DLD1 (cell line): ENCODE measurements around the gene MKS1.

Source experiments
- in situ Hi-C: cut with HindIII; loops from 2 replicates; pipeline ENCODE4 v1.10.0; 2017; ENCODE audit warnings: low sequenced_read_pairs

MKS1 gene

GRCh38 chr17:58172369-58173071, 46.5 kb downstream of the MKS1 start:
- in situ Hi-C loops: no loop called here

GRCh38 chr17:58170622-58171021, 48.4 kb downstream of the MKS1 start:
- in situ Hi-C loops: no loop called here

- in situ Hi-C loops: no loop called here
Observed at GRCh38 chr17:58166682-58167081, 52.4 kb downstream of the MKS1 start, which contains the start of gene OR4D2. OR4D2 (plus strand) TSS chr17:58166982; CDS start chr17:58169656, 2,674 bp downstream.

- in situ Hi-C loops: no loop called here
Observed at GRCh38 chr17:58165981-58166380, 53.1 kb downstream of the MKS1 start.

GRCh38 chr17:58161566-58161965, 57.5 kb downstream of the MKS1 start:
- in situ Hi-C loops: no loop called here

GRCh38 chr17:58158181-58158580, 60.9 kb downstream of the MKS1 start:
- in situ Hi-C loops: no loop called here

- in situ Hi-C loops: no loop called here
Observed at GRCh38 chr17:58156839-58157803, 61.9 kb downstream of the MKS1 start.
